Astrocyte of the spinal cord (primary cell): ENCODE measurements around the gene ZBTB16.

Experiments used
- DNase-seq: peaks from one replicate; pipeline ENCODE4 v3.0.0; 2011; ENCODE audit warnings: low read depth, low spot score
- H3K4me3 ChIP-seq: 2 replicates; pipeline ENCODE4 v1.5.1; 2011; ENCODE audit warnings: low read depth, mild to moderate bottlenecking, low read length, moderate library complexity
- in situ Hi-C: cut with HindIII; loops from 2 replicates; pipeline ENCODE4 v1.10.0; 2017; ENCODE audit warnings: low sequenced_read_pairs
- TF ChIP-seq, protein P1 (sequence below): IDR thresholded peaks from 2 replicates; pipeline ENCODE4 v1.5.1; 2012; ENCODE audit warnings: low read depth, mild to moderate bottlenecking, low read length, inconsistent platforms

ZBTB16 gene

GRCh38 chr11:114157476-114158050 is 98.1 kb downstream of the ZBTB16 start:
- H3K4me3 ChIP-seq, result no peak overlapping the region
- DNase-seq, result no peak
- TF ChIP-seq, protein P1, sequence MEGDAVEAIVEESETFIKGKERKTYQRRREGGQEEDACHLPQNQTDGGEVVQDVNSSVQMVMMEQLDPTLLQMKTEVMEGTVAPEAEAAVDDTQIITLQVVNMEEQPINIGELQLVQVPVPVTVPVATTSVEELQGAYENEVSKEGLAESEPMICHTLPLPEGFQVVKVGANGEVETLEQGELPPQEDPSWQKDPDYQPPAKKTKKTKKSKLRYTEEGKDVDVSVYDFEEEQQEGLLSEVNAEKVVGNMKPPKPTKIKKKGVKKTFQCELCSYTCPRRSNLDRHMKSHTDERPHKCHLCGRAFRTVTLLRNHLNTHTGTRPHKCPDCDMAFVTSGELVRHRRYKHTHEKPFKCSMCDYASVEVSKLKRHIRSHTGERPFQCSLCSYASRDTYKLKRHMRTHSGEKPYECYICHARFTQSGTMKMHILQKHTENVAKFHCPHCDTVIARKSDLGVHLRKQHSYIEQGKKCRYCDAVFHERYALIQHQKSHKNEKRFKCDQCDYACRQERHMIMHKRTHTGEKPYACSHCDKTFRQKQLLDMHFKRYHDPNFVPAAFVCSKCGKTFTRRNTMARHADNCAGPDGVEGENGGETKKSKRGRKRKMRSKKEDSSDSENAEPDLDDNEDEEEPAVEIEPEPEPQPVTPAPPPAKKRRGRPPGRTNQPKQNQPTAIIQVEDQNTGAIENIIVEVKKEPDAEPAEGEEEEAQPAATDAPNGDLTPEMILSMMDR, result no peak
- in situ Hi-C loops, result no loop called here

DNA sequence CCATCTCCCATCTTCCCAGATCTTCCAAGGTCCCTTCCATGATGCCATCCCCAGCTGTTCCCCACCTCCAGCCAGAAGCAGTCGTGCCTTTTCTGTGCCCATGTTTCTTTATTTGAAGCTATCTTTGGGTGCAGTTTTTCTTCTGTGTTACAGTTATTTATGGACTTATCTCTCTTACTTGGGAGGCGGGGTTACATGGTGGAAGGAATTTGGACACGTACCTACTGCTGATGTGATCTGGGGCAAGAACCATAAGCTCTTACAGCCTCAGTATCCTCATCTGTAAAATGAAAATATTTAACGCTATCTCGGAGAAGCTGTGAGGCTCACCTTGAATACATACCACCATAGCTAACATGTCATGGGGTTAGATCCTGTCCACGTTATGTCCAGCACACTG is 98.9 kb downstream of the ZBTB16 start:
- in situ Hi-C loops, result no loop called here
- no peak for DNase-seq
- no peak overlapping the region for H3K4me3 ChIP-seq
- TF ChIP-seq, protein P1, result no peak

GRCh38 chr11:114158886-114159285 is 99.4 kb downstream of the ZBTB16 start:
- in situ Hi-C loops, result no loop called here
- no peak overlapping the region for H3K4me3 ChIP-seq
- DNase-seq, result no peak
- TF ChIP-seq, protein P1, result no peak

DNA sequence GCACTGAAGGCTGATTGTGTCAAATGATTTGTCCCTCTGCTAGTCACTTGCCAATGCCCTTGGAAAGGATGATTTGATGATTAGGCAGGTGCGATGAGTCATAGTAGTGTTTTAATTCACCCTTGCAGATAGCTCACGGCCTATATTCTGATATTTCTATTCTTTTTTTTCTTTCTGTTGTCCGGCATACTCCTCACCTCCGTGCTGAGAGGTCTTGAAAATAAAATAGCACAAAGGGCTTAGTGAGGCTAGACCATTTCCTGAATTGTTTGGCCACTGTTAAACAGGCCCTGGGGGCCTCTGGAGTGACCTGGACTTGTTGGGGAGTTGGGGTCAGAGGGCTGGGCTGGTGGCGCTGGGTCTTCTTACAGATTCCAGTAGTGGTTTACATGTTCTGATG is 99.8 kb downstream of the ZBTB16 start:
- DNase-seq, result no peak
- in situ Hi-C loops, result no loop called here

DNA sequence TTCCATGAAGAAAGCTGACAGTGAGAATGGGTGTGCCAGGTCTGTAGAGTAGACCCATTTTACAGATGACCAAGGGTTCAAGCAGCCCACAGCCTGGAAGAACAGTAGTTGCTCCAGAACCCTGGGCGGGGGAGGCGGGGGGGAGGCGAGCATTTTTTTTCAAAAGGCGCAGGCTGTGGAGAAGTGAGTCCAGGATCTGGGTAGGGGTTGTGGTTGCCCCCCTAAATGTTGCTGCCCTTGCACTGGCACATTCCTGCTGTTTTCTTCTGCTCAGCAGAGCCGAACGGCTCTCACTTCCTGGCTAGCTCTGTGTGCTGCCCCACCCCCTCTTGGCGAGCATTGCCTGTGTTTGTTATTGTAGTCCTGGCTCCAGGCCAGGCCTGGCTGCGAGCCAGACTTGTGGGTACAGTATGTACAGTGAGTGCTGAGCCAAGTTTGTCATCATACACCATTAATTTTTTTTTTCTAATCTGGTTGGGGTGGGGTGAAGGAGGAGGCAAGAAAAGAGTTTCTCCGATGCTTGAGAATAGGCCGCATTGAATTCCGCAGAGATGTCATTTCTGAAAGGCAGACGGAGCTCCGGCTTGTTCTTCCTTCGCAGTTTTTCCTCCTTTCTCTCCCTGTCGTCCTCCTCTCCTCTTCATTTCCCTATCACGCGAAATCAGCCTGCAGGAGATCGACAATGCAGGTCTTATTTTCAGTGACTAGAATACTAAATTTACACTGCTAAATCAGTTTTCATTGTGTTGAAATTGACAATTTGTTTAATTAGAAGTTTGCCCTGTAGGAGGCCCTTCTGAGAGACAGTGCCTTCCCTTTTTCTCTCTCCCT is 100.5 kb downstream of the ZBTB16 start:
- TF ChIP-seq, protein P1, result peak; percentile 7
- peak; percentile 99 for DNase-seq
- in situ Hi-C loops, result no loop called here
- H3K4me3 ChIP-seq, result peak overlapping the region; percentile 15

More for the DNA sequence above, 99.8 kb downstream of the ZBTB16 start:
- H3K4me3 ChIP-seq, result no peak overlapping the region
- TF ChIP-seq, protein P1, result no peak

DNA sequence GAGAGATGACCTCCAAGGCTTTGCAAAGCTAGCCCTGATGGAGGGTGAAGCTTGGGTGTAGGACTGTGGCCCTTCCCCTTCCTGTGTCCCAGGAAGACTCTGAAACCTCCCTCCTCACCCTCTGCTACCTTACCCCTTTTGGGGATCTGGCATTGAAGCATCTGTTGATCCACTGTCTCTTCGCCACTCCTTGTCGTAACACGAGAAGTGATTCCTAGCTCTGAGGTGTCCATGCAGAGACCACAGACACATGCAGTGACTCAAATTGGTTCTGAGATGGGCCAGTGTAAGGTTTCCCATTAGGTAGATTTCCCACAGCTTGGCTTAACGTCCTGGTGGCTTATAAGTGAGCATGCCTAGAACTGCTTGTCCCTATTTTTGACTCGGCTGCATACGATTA is 101.4 kb downstream of the ZBTB16 start:
- in situ Hi-C loops, result no loop called here
- no peak overlapping the region for H3K4me3 ChIP-seq
- TF ChIP-seq, protein P1, result no peak
- peak; percentile 55 for DNase-seq
